HG02571 (cell line): Measurements from ENCODE around the gene TULP3.

Experiments used
- ATAC-seq: cut with Tn5 transposase; IDR thresholded peaks from one replicate; pipeline ENCODE4 v1.9.1; 2021; ENCODE audit warnings: mild to moderate bottlenecking, moderate library complexity; ENCODE audit not compliant: unreplicated experiment

Gene TULP3

DNA sequence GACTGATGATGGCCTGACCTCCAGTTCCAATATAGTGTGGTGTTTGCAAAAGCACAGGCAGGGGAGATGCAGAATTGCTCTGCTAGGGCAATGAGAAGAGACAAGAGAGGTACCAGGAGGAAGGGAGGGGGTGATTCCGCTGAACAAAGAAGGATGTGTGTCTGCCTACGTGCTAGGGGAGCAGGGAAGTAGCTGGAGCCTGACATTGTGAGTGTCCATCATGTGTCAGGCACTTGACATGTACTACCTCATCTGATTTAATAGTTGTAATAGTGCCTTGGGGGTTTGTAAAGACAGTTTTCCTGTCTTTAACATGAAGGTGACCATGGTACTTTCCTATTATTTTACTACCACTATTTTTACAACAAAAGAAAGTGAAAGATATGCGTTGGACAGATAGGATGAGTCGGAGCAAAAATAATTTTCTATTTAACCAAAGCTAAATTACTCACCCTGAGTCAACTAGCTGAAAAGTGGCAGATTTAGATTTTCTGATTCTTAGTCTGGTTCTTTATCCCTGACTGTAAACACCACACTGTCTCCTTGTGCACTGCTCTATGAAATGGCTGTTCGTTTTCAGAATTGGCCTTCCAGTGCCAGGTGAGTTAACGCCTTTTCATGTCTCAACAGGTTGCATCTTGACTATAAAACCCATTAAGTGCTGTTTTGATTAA lies 34.8 kb downstream of the TULP3 start:
- no peak for ATAC-seq

DNA sequence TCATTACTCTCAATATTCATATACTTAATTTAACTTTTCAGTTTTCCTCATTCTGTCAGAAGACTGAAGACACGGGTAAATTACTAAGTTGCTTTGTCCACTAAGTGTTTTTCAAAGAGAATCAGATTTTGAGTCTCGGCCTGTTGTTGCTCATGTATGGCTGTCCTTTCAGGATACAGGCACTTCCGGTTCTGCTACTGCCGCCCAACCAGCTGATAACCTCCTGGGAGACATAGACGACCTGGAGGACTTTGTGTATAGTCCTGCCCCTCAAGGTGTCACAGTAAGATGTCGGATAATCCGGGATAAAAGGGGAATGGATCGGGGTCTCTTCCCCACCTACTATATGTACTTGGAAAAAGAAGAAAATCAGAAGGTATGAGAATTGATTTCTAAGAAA lies 40.2 kb downstream of the TULP3 start:
- ATAC-seq: no peak

DNA sequence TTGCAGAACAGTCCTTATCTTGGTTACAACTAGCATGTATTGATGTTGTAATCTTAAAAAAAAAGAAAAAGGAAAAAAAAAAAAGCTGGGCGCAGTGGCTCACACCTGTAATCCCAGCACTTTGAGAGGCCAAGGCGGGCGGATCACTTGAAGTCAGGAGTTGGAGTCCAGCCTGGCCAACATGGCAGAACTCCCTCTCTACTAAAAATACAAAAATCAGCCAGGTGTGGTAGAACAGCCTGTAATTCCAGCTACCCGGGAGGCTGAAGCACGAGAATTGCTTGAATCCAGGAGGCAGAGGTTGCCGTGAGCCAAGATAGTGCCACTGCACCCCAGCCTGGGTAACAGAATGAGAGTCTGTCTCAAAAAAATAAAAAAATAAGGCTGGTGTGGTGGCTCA lies 42.9 kb downstream of the TULP3 start:
- no peak for ATAC-seq

DNA sequence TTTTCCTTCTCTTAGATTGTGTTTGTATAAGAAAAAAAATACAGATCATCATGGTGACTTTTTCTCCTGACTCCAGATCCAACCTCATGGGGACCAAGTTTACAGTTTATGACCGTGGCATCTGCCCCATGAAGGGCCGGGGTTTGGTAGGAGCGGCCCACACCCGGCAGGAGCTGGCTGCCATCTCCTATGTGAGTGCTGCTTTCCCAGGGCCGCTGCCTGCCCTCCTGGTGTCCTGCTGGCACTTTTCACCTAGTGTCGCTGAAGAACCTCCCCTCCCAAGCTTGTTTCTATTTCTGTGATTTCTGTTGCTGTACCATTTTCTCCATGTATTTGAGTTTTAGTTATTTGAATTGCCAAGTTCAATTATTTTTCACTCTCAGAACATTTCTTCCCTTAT lies 43.7 kb downstream of the TULP3 start:
- no peak for ATAC-seq

DNA sequence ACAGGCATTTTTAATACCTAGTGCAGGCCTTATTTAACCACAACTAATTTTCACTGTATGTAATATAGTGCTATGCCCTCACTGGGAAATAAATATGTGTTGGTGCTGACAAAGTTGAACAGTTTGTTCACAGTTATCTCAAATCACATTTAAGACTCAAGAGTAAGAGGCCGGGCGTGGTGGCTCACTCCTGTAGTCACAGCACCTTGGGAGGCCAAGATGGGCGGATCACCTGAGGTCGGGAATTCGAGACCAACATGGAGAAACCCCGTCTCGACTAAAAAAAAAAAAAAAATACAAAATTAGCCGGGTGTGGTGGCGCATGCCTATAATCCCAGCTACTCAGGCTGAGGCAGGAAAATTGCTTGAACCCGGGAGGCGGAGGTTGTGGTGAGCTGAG lies 45.6 kb downstream of the TULP3 start:
- no peak for ATAC-seq

DNA sequence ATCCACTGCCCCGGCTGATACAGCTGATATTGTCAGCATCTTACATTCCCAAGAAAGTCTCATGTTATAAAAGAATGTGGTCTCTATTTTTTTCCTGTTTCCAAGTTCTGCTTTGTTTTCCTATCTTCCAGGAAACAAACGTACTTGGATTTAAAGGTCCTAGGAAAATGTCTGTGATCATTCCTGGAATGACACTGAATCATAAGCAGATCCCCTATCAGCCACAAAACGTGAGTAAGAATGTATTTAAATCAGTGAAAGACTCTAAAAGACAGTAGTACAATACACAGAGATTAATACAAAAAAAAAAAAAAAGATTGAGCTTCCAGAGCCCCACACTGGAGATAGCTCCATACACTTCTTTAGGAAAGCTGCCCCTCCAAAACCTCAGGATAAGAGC lies 46.8 kb downstream of the TULP3 start:
- ATAC-seq: no peak

DNA sequence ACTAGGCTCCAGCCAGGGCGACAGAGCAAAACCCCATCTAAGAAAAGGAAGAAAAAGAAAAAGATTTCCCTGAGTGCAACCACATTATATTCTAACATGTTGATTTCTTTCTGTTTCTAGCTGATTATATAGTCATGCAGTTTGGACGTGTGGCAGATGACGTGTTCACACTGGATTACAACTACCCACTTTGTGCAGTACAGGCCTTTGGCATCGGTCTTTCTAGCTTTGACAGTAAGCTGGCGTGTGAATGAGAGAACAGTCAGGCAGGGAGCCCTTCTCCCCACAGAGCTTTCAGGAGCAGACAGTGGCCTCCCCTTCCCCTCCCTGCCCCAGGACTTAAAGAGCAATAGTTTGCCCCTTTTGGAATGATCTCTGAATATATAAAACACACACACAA lies 48.5 kb downstream of the TULP3 start:
- no peak for ATAC-seq

DNA sequence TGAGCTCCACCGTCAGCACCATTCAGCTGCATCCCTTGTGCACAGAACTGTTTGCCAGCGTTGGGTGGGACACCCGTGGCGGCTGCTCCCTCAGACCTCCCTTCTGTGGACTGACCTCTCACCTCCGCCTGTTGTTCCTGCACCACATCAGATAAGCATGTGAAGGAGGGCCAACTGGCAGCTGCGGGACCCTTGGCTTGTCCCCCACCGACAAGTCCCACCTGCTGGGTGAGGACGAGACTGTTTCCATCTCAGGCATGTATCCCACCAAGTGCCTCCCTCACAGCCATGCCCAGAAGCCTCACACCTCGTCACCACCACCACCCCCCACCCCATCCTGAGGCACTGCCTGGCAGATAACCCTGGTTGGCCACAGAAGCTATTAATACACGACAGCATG lies 49.9 kb downstream of the TULP3 start:
- no peak for ATAC-seq

DNA sequence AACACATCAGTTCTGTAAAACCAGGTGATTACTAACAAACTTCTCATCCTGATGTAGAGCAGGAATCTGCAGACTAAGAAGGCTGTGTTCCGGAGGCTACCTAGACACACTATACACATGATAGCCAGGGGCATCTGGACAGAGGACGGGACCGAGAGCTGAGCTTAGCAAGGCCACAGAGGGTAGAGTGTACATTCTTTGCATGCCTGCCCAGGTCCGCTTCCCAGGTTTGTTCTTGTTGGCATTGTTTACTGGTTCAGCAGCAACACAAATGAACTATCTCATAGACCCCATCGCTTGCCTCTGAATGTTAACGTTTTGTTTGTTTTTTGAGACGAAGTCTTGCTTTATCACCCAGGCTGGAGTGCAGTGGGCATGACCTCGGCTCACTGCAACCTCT lies 50.8 kb downstream of the TULP3 start:
- ATAC-seq: no peak

DNA sequence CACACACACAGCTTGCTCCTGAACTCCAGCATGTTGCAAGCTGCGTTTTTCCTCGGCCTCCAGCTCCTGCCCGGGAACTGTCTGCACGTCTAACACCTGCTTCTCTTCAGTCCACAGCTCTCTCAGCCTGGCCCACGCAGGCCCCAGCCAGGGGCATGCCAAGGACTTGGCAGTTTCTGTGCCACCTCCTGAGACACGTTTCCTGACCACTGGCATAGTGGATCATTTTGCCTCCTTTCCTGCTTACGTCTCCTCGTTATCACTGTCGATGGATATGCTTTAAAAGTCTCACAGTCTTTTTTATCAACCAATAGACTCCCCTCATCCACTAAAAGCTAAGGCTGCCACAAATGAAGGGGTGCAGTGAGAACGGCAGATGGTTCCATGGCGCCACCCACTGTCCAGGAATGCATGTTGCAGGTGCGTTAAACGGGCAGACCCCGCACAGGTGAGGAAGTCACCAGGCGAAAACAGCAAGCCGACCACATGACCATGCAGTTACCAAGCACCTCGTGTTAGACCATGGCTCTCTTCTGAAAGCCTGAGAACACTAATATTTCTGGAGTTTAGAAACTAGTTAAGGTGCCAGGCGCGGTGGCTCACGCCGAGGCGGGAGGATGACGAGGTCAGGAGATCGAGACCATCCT lies 53.8 kb downstream of the TULP3 start:
- ATAC-seq: no peak

DNA sequence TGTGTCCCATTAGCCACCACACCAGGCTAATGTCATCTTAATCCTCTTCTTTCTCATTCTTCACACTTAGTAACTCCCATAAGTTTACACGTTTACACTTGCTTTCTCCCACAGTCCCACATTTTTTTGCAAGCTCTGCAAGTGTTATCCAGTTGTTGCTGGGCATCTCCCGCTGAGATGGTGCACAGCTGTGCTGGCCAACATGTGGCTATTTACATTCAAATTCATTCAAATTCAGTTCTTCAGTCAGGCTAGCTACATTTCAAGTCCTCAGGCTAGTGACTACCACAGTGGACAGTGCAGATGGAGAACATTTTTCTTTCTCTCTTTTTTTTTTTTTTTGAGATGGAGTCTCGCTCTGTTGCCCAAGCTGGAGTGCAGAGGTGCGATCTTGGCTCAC lies 58.7 kb downstream of the TULP3 start:
- no peak for ATAC-seq

DNA sequence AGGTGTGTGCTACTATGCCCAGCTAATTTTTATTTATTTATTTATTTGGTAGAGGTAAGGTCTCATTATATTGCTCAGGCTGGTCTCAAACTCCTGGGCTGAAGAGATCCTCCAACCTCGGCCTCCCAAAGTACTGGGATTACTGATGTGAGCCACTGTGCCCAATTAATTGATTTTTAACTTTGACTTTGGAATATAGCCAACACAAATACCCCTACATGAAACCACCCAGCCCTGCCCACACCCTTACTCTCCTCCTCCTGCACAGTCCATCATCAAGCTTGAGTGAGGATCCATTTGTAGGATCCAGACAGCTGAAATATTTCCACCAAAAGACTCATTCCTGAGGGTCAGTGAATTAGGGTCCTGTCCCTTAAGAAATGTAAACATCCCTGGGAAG lies 65.2 kb downstream of the TULP3 start:
- ATAC-seq: no peak

DNA sequence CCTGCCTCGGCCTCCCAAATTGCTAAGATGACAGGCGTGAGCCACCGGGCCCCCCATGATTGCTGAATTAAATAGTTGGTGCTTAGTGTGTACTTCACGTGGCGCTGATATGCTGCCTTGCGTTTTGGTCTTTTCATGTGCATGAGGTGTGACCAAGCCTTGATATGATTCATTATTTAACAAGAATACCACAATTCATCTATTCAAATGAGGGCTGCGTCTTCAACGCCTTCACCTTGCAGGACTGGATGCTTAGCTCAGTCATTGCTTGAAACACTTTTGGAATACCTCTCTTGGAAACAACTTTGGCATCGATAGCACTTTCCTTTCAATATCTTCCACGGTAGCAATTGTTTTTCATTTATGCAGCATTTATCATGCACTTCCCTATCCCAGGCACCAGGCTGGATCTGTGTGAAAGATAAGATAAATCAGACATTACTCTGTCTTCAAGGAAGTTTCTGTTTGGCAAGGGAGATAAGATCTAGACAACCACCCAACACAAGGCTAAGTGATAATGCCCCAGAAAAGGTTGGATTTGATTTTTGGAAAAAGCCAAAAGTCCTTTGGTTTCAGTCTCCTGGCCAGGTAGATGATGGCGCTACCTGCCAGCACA lies 67.2 kb downstream of the TULP3 start:
- no peak for ATAC-seq

DNA sequence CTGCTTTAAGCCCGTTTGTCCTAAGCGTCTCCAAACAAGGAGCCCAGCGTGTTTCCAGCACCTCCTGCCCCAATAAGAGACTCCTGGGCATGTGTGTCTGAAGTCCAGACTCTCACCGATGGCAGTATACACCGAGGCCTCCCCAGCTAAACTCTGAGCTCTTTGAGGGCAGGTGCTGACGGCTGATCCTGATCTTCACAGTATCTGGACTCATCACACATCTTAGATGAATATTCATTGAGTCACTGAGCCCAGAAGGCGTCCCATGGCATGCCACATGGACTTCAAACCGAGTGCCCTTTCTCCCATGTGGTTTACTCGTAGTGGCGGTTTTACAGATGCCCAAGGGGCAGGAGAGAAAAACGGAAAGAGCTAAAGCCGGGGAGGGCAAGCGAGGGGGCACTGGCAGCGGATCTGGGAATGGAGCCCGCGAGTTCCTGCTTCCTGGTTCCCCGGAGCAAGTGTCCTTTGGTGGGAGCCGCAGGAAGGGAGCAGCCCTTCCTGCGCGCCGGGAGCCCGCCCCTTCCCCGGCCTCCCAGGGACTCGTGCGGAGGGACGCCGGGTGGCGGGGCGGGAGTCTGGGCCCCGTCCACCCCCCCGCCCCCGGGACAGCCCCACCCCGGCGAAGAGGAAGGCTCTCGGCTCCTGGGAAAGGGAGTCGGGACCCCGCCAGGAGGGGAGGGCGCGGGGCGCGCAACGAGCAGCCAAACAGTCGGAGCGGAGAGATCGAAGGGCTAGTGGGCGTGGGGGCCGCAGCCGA lies 67.9 kb downstream of the TULP3 start:
- no peak for ATAC-seq

DNA sequence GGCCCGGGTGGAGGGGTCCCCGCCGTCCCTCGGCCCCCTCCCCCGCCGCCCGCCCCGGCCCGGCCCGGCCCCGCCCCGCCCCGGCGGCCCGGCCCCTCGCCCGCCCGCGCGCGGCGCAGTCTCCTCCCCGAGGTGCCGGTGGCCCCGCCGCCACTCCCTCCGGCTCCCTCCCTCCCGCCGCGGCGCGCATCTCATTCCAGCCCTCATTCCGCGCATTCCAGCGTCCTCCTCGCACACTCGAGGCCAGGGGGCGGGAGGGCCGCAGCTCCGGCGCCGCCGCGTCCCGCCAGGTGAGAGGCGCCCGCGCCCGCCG lies 68.5 kb downstream of the TULP3 start, which contains the start of gene TEAD4:
Gene TEAD4 (plus strand): TSS at position 206 of the 313 bp plus-strand sequence.
- ATAC-seq: no peak

DNA sequence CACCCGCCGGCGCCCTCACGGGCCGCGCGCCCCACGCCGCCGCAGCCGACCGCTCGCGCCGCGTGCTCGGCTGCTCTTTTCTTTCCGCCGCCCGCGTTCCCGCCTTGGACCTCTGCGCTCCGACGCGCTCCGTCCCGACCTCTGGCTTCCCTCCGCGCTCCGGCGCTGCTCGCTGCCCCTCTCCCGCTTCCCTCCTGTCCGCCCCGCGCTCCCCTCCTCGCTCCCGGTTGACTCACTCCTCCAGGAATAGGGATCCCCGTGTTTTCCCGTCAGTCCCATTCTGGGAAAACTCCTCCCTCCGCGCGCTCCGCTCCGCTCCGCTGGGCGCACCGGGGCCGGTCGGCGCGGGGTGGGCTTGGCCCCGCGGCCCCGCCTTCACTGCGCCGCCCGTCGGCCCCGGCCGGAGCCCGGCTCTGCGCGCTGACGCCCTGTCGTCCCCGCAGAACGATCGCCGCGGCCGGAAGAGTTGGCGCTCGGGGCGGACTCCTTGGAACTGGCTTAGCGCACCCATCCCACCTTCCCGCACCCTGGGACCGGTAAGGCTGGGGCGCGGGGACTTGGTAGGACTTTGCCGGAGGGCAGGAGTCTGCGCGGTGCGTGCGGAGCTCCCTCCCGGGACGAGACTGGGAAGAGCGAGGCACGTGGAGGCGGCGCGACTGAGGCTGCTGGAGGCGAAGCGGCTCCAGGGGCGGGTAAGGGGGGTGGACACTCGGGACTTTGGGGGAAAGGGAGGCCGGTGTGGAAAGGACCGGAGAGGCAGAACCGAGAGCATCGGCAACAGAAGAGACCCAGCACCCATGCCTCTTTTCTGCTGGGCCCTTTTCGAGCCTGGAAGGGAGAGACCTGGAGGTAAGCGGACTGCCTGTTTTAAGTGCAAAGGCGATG lies 69.1 kb downstream of the TULP3 start:
- no peak for ATAC-seq

DNA sequence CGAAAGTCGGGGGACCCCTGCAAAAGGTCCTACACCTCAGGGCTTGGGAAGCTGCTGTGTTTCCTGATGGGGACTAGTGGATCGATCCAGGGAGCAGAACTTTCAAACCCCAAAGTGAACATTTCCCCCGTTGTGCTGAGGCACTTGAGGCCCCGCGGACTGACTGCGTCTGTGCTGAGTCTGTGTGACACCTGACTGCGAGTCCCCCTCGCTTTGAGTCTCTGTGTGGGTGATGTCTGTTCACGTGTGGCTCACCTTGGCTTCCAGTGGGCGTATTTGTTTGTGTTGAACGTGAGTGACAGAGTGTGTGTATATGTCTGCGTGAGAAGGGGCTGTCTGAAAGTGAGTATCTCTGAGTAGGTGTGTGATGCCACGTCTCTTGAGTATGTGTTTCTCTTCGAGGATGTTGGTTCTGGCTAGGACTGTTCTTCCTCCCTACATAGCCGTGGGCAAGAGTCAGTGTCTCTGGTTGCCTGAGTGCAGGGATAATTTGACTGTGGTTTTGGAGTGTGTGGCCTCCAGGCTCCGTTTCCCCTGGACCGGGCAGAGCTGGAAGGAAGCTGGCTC lies 69.8 kb downstream of the TULP3 start:
- ATAC-seq: no peak

DNA sequence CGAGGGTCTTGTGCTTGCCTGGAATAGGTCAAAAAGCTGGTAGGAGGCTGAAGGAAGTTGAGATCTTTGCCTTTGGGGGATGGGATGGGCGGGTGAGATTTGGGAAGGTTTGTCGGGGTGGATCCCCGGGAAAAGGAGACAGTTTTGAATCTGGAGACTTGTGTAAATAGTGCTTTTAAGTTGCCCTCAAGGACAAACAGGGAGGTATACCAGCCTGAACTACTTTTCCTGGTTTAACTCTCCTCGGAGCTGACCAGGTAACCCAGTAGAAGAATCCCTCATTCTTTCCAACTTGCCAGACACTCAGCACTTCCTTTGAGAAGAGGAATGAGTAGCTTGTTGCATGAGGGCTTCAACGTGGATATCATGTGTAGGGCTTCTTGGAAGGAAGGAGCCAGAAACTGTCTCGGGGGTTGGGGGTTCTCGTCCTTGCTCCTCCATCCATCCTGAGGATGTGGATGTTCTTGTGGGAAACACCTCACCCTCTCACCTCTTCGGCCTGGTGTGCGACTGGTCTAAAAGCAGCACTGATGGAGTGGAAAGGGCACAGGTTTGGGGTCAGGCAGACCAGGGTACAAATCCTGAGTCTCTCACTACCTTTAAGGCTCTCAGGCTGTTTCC lies 70.4 kb downstream of the TULP3 start:
- ATAC-seq: no peak

DNA sequence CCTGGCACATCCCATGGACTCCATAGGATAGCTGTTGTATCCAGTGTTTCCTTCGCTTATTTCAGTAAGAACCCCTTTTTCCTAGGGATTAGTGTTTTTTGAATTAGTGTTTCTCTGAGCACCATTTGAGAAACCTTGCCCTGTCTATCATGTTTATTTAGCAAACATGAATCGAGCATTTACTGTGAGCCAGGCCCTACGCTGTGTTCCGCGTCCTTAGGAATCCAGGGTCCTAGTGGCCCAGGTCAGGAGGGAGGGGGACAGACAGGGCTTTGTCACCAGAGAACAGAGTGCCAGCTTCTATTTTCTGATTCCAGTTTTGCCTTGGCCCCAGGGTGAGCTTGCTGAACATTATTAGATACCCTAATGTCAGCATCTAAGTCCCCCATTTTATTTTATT lies 71.0 kb downstream of the TULP3 start:
- ATAC-seq: no peak

DNA sequence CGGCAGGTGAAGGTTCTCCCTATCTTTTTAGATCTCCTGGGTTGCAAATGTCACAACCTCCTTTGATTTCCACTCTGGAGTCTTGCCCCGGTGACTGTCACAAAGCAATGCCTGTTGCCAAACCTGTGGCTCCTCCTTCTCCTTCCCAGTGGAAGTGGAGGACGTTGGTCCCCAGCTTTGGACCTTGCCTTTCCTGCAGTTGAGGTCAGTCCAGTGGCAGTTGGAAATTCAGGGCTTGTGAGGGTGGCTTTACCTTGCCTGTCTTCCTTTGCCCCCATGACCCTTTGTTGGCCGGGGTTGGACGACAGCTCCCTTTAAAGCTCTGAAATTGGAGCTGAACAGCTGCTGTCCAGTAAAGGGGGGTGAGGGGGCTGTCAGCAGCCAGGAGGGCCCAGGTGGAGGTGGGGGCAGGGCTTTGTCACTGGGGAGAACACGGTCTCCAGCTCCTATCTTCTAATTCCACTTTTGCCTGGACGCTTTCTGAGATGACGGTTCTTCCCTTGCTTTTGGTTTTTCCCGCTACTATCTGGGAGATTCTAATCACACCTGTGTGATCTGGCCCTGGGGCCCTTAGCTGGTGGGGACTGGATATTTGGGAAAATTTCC lies 72.6 kb downstream of the TULP3 start:
- no peak for ATAC-seq
